ENCODE results near the gene PI4KB.
A peak's percentile ranks its signal among the peaks of the same experiment; 100 is the strongest.
"Not testable (repeated sequence)": the region's sequence is repeated elsewhere in the genome, so short reads cannot be mapped to it uniquely, and the experiment has no call there.

The PI4KB gene

GRCh38 chr1:151327223-151327902 lies at the start of gene PI4KB:
Gene PI4KB, minus strand, starts transcription at chr1:151327416. Its CDS starts 10,935 bp downstream, at chr1:151316481.
- peak; percentile 94 for DNase-seq

- no peak for DNase-seq
Measured at GRCh38 chr1:151373196-151373595, 46.0 kb upstream of the PI4KB start.

DNA sequence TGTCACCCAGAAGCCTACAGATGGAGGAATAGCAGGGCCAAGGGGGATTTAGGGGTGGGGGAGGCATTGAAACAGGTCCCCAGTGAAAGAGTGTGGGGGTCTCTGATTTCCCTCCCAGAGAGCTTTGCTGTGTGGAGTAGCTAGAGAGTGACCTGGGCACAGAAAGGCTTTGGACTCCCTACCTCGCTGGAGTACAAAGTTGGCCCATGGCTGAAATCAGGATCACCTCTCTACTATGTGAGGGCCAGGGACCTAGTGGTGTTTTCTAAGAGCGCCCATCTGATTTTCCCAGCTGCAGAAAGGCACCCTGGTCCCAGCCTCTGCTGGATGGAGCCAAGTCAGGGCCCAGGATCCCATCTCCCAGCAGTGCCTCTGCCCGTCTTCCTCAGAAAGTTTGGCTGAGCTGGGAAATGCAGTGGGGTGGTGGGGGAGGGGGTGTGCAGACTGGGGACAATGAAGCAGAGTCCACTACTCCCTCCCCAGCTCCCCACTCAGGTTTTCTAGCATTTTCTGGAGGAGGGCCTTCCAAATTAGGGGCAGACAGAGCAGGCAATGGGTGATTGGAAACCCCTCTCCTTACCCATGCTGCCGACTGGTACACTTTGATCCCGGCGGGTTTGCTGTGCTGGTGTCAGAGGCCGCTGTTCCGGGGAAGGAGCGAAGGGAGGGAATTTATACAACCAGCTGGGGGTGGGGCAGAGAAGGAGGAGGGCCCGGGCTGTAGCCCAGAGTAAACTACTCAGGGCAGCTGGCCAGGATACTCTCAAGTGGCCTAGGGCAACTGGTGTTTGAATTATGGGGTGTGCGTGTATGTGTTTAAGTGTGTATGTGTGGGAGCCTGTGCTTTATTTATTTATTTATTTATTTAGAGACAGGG lies 45.1 kb upstream of the PI4KB start, which contains the start of gene SELENBP1:
Gene SELENBP1, minus strand, starts transcription at position 648 of the 877 bp plus-strand sequence. Its CDS starts 64 bp downstream, at position 584.
- no peak for DNase-seq

DNA sequence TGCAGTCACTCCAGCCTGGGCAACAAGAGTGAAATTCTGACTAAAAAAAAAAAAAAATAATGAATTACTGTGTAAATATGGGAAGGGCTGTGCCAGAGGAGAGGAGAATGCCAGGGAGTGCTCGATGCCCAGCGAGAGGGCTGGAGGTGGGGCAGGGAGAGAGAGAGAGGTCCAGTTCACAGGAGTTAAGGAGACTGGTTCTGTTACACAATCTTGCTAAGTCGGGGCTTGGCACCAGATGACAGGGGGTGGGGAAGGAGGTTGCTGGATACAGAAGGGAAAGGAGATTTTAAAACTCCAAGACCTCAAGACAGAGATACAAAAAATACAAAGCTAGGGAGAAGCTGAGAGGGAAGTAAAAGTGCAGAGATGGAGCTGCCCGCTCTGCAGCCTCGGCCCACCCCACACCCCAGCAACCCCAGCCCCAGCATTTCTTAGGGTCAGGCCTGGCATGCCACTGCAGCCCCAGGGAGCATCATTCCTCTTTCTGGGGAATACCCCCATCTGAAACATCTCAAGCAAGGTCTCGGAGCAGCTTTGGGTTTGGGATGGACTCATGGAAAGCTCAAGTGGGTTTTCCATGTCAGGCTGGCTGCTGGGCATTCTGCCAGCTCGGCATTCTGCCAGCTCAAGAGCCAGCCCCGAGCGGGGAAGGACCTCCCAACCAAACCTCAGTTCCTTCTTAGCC lies 44.3 kb upstream of the PI4KB start:
- no peak for DNase-seq

GRCh38 chr1:151370211-151370911 lies 43.1 kb upstream of the PI4KB start:
- DNase-seq, result no peak

GRCh38 chr1:151369621-151370048 lies 42.4 kb upstream of the PI4KB start:
- no peak for DNase-seq

GRCh38 chr1:151369302-151369610 lies 42.0 kb upstream of the PI4KB start:
- DNase-seq, result no peak

GRCh38 chr1:151368393-151369301 lies 41.4 kb upstream of the PI4KB start:
- DNase-seq, result no peak

DNA sequence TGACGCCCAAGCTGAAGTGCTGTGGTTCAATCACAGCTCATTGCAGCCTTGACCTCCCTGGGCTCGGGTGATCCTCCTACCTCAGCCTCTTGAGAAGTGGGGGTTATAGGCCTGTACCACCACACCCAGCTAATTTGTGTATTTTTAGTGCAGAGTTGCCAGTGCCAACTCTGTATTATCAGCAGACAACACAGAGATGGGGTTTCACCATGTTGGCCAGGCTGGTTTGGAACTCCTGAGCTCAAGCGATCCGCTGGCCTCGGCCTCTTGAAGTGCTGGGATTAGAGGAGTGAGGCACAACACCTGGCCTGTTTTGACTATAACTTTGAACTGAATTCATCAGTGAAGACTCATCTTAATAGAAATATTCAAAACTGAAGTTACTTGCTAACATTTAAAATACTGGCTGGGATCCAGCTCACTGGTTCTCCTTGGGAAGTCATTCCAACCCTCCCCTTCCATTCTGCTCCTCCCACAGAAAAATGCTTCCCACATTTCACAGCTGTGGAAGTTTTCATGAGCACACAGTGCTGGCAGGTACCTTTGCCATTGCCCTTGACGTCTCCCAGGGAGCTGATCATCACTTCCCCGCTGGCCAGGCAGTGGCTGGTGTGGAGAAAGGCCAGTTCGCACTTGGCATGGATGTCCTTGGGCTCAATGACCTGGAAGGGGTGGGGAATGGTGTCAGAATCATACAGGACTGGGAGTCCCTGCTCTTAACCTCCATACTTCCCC lies 40.6 kb upstream of the PI4KB start:
- no peak for DNase-seq

- no peak for DNase-seq
Measured at GRCh38 chr1:151364996-151365395, 37.8 kb upstream of the PI4KB start.

DNA sequence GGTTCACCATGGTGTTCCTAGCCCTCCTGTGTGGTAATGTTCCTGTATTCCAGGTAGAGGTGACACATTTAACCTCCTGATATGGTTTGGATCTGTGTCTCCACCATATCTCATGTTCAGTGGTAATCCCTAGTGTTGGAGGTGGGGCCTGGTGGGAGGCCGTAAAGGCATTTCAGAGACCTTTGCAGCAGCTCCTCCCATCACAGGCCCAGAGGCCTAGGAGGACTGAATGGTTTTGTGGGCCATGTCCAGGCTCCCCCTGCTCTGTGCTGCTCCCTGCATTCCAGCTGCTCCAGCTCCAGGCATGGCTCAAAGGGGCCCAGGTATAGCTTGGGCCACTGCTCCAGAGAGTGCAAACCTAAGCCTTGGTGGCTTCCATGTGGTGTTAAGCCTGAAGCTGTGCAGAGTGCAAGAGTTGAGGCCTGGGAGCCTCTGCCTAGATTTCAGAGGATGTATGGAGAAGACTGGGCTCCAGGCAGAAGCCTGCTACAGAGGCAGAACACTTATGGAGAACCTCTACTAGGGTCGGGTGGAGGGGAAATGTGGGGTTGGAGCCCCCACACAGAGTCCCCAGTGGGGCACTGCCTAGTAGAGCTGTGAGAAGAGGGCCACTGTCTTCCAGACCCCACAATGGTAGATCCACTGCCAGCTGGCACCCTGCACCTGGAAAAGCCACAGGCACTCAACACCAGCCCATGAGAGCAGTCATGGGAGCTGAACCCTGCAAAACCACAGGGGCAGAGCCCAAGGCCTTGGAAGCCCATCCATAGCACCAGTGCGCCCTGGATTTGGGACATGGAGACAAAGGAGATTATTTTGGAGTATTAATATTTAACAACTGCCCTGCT lies 35.3 kb upstream of the PI4KB start:
- no peak for DNase-seq

DNA sequence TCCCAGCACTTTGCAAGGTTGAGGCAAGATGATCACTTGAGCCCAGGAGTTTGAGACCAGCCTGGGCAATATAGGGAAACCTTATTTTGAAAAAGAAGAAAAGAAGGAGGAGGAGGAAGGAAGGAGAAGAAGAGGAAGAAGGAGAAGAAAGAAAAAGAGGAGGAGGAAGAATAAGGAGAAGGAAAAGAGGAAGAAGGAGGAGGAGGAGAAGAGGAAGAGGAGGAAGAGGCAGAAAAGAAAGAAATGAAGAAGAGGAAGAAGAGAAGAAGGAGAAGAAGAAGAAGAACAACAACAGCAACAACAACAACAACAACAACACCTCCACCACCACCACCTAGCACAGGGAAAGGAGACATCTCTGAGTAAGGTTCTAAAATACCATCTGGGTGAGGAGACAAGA lies 34.7 kb upstream of the PI4KB start:
- no peak for DNase-seq

GRCh38 chr1:151356696-151357095 lies 29.5 kb upstream of the PI4KB start:
- no peak for DNase-seq

DNA sequence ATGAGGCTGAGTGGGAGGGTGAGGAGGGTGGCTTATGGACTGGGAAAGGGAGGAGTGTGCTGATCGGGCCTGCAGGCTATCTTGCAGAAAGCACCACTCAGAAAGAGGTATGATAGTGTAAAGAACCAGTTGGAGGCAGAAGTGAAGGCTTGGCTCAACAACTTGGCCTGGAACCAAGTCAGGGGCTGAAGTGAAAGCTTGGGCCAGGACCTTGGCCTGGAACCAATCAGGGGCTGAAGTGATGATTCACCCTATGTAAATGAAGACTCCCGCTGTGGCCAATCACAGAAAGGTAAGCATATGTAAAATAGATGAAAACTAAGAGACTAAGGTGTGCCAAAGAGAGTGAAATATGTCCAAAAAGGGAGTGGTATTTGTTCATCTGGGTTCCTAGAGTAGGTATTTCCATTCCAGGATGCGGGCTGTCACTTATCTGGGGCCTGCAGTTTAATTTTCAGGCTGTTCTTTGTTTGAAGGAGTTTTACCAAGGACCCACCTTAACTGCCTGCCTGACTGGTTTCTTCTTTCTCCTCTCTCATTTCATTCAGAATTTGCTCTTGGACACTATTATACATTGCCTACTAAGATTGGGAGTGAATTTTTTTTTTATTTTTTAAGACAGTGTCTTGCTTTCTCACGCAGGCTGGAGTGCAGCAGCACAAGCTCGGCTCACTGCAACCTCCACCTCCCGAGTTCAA lies 25.0 kb upstream of the PI4KB start:
- no peak for DNase-seq

DNA sequence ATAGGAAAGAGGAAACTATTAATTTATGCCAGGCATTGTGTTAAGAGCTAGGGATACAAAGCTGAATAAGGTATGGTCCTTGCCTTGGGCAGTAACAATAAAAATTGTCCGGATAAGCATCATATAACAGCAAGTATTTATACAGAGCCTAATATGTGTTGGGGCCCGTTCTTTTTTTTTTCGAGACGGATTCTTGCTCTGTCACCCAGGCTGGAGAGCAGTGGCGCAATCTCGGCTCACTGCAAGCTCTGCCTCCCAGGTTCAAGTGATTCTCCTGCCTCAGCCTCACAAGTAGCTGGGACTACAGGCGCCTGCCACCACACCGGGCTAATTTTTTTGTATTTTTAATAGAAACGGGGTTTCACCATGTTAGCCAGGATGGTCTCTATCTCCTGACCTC lies 23.1 kb upstream of the PI4KB start:
- DNase-seq, result not testable (repeated sequence)

DNA sequence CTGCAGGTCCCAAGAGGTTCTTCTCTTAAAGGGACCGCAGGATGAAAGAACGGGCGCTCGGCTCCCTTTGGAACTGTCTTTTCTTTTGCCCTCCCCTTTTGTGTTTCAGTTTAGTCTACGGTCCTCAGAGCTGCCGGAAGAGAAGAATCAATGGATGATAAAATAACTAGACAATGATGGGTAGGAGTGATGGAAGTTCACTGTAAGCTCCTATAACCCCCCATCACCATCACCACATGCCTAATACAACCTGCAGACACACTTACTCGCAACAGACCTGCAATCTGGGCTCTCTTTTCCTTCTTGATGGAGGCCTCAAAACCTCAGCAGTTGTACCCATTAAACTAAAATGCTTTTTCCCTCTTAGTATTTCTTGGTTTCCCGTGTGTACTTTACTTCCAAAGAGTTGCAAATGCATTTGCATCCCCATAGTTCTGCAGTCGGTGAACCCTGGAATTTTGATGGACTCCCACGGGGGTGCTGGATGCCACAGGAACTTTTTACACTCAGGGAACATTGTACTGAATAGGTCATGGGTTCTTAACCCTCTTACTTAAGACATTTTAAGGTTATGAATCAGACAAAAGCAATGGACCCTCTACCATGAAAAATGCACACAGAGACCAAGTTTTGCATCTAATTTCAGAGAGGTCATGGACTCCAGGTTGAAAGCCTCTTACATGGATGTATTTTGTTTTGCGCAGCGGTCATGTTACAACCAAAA lies 20.5 kb upstream of the PI4KB start:
- no peak for DNase-seq

DNA sequence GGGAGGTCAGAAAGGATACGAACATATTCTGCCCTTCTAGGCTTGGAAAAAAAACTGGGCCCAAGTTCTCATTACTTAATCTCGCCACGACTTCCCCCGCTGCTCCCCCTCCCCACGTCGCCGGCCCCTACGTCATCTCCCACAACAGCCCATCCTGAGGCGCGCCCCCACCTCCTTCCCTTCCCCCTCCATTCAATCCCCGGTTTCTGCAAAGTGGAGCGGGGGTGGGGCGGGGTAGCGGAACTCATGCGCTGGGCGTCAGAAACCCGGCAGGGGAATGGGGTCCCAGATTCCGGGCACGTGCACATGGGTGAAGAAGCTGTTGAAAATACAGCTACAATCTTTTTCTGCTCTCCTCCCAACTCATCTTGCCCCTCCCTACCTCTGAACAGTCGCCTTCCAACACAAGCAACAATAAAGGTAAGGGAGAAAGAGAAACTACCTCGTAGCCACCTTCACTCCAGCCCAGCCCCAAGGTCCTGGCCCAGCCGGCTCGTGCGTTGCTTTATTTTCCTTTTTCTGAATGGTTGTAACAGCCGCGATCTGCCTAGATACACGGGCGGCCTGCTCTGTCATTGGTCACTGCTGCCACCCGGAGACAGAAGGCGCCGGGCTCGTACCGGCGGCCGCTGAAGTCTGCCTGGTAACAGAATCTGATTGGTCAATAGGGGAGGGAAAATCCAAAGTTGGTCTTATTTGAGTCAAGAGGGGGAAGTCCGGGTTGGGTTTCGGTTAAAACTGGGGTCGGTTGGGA lies 19.7 kb upstream of the PI4KB start, which contains the start of gene RFX5:
Gene RFX5, minus strand, starts transcription at position 484 of the 754 bp plus-strand sequence. CDS start 932 bp downstream, outside the sequence.
- peak; percentile 99 for DNase-seq
